Thyroid gland (tissue), 4 donors: ENCODE measurements around the gene ASL.

ENCODE experiments used
- POLR2A ChIP-seq, 2 donors: fragments of 450-650 bp; IDR thresholded peaks; one replicate each; pipeline ENCODE4 v1.6.1; 2017; ENCODE audit warnings: antibody characterized with exemption in 2 of 2, mild to moderate bottlenecking in 2 of 2, moderate library complexity in 1 of 2
- TF ChIP-seq, protein P1 (sequence below), 6 experiments: fragments of 200-600 bp in 3 of 6; fragments of 450-650 bp in 3 of 6; sonication (generic) in 3 of 6; IDR thresholded peaks; one replicate each; pipeline ENCODE4 v1.5.1; 2016 to 2019; ENCODE audit warnings: antibody characterized with exemption in 6 of 6, mild to moderate bottlenecking in 2 of 6, inconsistent platforms in 1 of 6, moderate library complexity in 1 of 6

- TF ChIP-seq, protein P1, sequence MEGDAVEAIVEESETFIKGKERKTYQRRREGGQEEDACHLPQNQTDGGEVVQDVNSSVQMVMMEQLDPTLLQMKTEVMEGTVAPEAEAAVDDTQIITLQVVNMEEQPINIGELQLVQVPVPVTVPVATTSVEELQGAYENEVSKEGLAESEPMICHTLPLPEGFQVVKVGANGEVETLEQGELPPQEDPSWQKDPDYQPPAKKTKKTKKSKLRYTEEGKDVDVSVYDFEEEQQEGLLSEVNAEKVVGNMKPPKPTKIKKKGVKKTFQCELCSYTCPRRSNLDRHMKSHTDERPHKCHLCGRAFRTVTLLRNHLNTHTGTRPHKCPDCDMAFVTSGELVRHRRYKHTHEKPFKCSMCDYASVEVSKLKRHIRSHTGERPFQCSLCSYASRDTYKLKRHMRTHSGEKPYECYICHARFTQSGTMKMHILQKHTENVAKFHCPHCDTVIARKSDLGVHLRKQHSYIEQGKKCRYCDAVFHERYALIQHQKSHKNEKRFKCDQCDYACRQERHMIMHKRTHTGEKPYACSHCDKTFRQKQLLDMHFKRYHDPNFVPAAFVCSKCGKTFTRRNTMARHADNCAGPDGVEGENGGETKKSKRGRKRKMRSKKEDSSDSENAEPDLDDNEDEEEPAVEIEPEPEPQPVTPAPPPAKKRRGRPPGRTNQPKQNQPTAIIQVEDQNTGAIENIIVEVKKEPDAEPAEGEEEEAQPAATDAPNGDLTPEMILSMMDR (IDR thresholded peaks at IDR 0.05): no peak
- TF ChIP-seq POLR2A (IDR thresholded peaks at IDR 0.05): no peak
Measured at GRCh38 chr7:66142996-66143395, 67.4 kb downstream of the ASL start.
